Measurements from ENCODE around the gene UCK2. TPM values are rescaled to one million over a fixed set of nuclear protein-coding genes. Genes with fewer than 3 reads are reported as not detected.

UCK2 gene
- total RNA-seq, 1 donor from 2014 or later, result 44.2 TPM

- Mint-ChIP-seq H3K4me3 (ENCODE audit: unreplicated experiment) (no peak overlapping the region), H3K27me3 (ENCODE audit: low read depth) (peaks cover 8% of the 10 kb centered on the region), H3K4me1 (ENCODE audit: low read depth) (no peaks in the 10 kb centered on the region), H3K27ac (ENCODE audit: unreplicated experiment) (no peak overlapping the region), H3K9me3 (ENCODE audit: low read depth) (no peaks in the 10 kb centered on the region), H3K36me3 (ENCODE audit: low read depth) (no peaks in the 10 kb centered on the region)
- TF ChIP-seq, protein P1, sequence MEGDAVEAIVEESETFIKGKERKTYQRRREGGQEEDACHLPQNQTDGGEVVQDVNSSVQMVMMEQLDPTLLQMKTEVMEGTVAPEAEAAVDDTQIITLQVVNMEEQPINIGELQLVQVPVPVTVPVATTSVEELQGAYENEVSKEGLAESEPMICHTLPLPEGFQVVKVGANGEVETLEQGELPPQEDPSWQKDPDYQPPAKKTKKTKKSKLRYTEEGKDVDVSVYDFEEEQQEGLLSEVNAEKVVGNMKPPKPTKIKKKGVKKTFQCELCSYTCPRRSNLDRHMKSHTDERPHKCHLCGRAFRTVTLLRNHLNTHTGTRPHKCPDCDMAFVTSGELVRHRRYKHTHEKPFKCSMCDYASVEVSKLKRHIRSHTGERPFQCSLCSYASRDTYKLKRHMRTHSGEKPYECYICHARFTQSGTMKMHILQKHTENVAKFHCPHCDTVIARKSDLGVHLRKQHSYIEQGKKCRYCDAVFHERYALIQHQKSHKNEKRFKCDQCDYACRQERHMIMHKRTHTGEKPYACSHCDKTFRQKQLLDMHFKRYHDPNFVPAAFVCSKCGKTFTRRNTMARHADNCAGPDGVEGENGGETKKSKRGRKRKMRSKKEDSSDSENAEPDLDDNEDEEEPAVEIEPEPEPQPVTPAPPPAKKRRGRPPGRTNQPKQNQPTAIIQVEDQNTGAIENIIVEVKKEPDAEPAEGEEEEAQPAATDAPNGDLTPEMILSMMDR (IDR thresholded peaks at IDR 0.05), result no peak
- DNase-seq (ENCODE audit: low spot score), result no peak
These were observed 133.5 kb downstream of the UCK2 start for GRCh38 chr1:165960881-165961280.

Other genes starting within 250 kb of the UCK2 start
- gene MGST3, start 196.4 kb upstream of the UCK2 start, total RNA-seq, result 154 to 167 TPM (median 165 TPM) in 3 replicates
- 25.9 to 38.6 TPM (median 34.6 TPM) in 3 replicates for gene ALDH9A1, start 129.1 kb upstream of the UCK2 start, total RNA-seq
- gene TMCO1, start 58.7 kb upstream of the UCK2 start, total RNA-seq, result 89.0 to 114 TPM (median 98.6 TPM) in 3 replicates

Measured in chondrocyte (in vitro differentiated cells).